WTC11 (cell line): ENCODE data around the gene STK39.

Source experiments
- CBFB ChIP-seq: sonication (generic); formaldehyde crosslinking; IDR thresholded peaks from 2 replicates; pipeline ENCODE4 v1.8.1; 2022; ENCODE audit warnings: mild to moderate bottlenecking, low read depth, missing genetic modification reagents
- CTCF ChIP-seq: fragments of 200-600 bp; IDR thresholded peaks from 2 replicates; pipeline ENCODE4 v1.8.0; 2022; ENCODE audit warnings: antibody characterized with exemption
- RELA ChIP-seq: sonication (generic); formaldehyde crosslinking; IDR thresholded peaks from 2 replicates; pipeline ENCODE4 v1.8.1; 2022; ENCODE audit warnings: missing genetic modification reagents, mild to moderate bottlenecking, borderline replicate concordance
- TP53 ChIP-seq: sonication (generic); formaldehyde crosslinking; IDR thresholded peaks from 2 replicates; pipeline ENCODE4 v1.8.1; 2023; ENCODE audit warnings: mild to moderate bottlenecking, missing genetic modification reagents
- ZNF121 ChIP-seq: sonication (generic); formaldehyde crosslinking; IDR thresholded peaks from 2 replicates; pipeline ENCODE4 v1.8.0; 2023; ENCODE audit warnings: missing genetic modification reagents
- ZNF416 ChIP-seq: fragments of 250-450 bp; sonication (Bioruptor Pico); IDR thresholded peaks from 2 replicates; pipeline ENCODE4 v1.9.0; 2021; ENCODE audit warnings: mild to moderate bottlenecking, inconsistent platforms
- TF ChIP-seq, protein P1 (sequence below): sonication (generic); formaldehyde crosslinking; IDR thresholded peaks from 2 replicates; pipeline ENCODE4 v1.8.1; 2023; ENCODE audit warnings: mild to moderate bottlenecking, missing genetic modification reagents, moderate library complexity
- TF ChIP-seq, protein P2 (sequence below): sonication (generic); formaldehyde crosslinking; IDR thresholded peaks from 2 replicates; pipeline ENCODE4 v1.8.0; 2022; ENCODE audit warnings: mild to moderate bottlenecking, missing genetic modification reagents
- TF ChIP-seq, protein P3 (sequence below): sonication (generic); formaldehyde crosslinking; IDR thresholded peaks from 2 replicates; pipeline ENCODE4 v1.8.1; 2022; ENCODE audit warnings: missing genetic modification reagents, borderline replicate concordance
- TF ChIP-seq, protein P4 (sequence below): sonication (generic); formaldehyde crosslinking; IDR thresholded peaks from 2 replicates; pipeline ENCODE4 v1.8.0; 2022; ENCODE audit warnings: mild to moderate bottlenecking, missing genetic modification reagents

- TF ChIP-seq CTCF (no peak), ZNF121 (CRISPR knock-in tag) (no peak), CBFB (no peak), TP53 (CRISPR knock-in tag) (no peak), RELA (CRISPR knock-in tag) (no peak), ZNF416 (CRISPR knock-in tag) (no peak)
- TF ChIP-seq, protein P1, sequence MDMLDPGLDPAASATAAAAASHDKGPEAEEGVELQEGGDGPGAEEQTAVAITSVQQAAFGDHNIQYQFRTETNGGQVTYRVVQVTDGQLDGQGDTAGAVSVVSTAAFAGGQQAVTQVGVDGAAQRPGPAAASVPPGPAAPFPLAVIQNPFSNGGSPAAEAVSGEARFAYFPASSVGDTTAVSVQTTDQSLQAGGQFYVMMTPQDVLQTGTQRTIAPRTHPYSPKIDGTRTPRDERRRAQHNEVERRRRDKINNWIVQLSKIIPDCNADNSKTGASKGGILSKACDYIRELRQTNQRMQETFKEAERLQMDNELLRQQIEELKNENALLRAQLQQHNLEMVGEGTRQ (CRISPR knock-in tag) = no peak
- TF ChIP-seq, protein P2, sequence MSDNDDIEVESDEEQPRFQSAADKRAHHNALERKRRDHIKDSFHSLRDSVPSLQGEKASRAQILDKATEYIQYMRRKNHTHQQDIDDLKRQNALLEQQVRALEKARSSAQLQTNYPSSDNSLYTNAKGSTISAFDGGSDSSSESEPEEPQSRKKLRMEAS (CRISPR knock-in tag) = no peak
- TF ChIP-seq, protein P3, sequence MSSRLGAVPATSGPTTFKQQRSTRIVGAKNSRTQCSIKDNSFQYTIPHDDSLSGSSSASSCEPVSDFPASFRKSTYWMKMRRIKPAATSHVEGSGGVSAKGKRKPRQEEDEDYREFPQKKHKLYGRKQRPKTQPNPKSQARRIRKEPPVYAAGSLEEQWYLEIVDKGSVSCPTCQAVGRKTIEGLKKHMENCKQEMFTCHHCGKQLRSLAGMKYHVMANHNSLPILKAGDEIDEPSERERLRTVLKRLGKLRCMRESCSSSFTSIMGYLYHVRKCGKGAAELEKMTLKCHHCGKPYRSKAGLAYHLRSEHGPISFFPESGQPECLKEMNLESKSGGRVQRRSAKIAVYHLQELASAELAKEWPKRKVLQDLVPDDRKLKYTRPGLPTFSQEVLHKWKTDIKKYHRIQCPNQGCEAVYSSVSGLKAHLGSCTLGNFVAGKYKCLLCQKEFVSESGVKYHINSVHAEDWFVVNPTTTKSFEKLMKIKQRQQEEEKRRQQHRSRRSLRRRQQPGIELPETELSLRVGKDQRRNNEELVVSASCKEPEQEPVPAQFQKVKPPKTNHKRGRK (CRISPR knock-in tag) = no peak
- TF ChIP-seq, protein P4, sequence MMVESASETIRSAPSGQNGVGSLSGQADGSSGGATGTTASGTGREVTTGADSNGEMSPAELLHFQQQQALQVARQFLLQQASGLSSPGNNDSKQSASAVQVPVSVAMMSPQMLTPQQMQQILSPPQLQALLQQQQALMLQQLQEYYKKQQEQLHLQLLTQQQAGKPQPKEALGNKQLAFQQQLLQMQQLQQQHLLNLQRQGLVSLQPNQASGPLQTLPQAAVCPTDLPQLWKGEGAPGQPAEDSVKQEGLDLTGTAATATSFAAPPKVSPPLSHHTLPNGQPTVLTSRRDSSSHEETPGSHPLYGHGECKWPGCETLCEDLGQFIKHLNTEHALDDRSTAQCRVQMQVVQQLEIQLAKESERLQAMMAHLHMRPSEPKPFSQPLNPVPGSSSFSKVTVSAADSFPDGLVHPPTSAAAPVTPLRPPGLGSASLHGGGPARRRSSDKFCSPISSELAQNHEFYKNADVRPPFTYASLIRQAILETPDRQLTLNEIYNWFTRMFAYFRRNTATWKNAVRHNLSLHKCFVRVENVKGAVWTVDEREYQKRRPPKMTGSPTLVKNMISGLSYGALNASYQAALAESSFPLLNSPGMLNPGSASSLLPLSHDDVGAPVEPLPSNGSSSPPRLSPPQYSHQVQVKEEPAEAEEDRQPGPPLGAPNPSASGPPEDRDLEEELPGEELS = no peak
Observed at GRCh38 chr2:167972020-167972419, 275.4 kb downstream of the STK39 start.
